Transverse colon (tissue), 4 donors: ENCODE data around the gene MYH15. TPM values are rescaled to one million over a fixed set of nuclear protein-coding genes. Genes with fewer than 3 reads are reported as not detected.

ENCODE experiments used
- DNase-seq: peaks from one replicate; pipeline ENCODE4 v3.0.0-alpha.2; 2019
- H3K27ac ChIP-seq, 4 donors: fragments of 200-600 bp; sonication (generic); 2 replicates each; pipeline ENCODE4 v1.5.1; 2016 to 2018; ENCODE audit warnings: inconsistent platforms in 4 of 4
- H3K27me3 ChIP-seq: fragments of 200-600 bp; sonication (generic); 2 replicates; pipeline ENCODE4 v1.5.1; 2017; ENCODE audit warnings: inconsistent platforms
- H3K36me3 ChIP-seq, 4 donors: fragments of 200-600 bp; sonication (generic); 2 replicates each; pipeline ENCODE4 v1.5.1; 2017 to 2019; ENCODE audit warnings: inconsistent platforms in 4 of 4
- H3K4me1 ChIP-seq, 4 donors: fragments of 200-600 bp; sonication (generic); 2 replicates each; pipeline ENCODE4 v1.5.1; 2017 to 2020; ENCODE audit warnings: inconsistent platforms in 4 of 4
- H3K4me3 ChIP-seq, 4 donors: fragments of 200-600 bp; sonication (generic); 1 replicate in 1 of 4; 2 replicates in 3 of 4; pipeline versions ENCODE4 v1.5.1 to v1.6.1; 2017 to 2019; ENCODE audit warnings: inconsistent platforms in 4 of 4
- H3K9me3 ChIP-seq, 2 donors: fragments of 200-600 bp; sonication (generic); 2 replicates each; pipeline ENCODE4 v1.5.1; 2017 to 2019; ENCODE audit warnings: inconsistent platforms in 2 of 2
- EP300 ChIP-seq: sonication (generic); formaldehyde crosslinking; IDR thresholded peaks from one replicate; pipeline ENCODE4 v1.6.1; 2017; ENCODE audit warnings: antibody characterized with exemption, low read depth
- POLR2A ChIP-seq: fragments of 450-650 bp; IDR thresholded peaks from one replicate; pipeline ENCODE4 v1.6.1; 2016; ENCODE audit warnings: antibody characterized with exemption, mild to moderate bottlenecking, moderate library complexity
- POLR2AphosphoS5 ChIP-seq, 3 donors: sonication (generic); formaldehyde crosslinking; IDR thresholded peaks; one replicate each; pipeline ENCODE4 v1.6.1; 2016; ENCODE audit warnings: antibody characterized with exemption in 3 of 3
- WGBS, 2 donors: methylation state at CpG; one replicate each; pipeline ENCODE4 v1.1.5; 2018; ENCODE audit warnings: low coverage in 1 of 2; 5-methylcytosine and 5-hydroxymethylcytosine counted together
- in situ Hi-C, 4 donors: fragments of 200-750 bp; cut with MboI; loops; one replicate each; pipeline versions ENCODE4 v1.15.0 to v1.15.1; 2017; ENCODE audit warnings: low sequenced_read_pairs in 3 of 4, low pct_ligation_motif_present in 1 of 4, low pct_unique_long_range_greater_than_20kb in 1 of 4
- intact Hi-C: fragments of 100-400 bp; cut with DNase I; formaldehyde crosslinking; loops from one replicate; pipeline ENCODE4 v1.15.1; 2023; ENCODE audit warnings: low total_unique reads
- total RNA-seq, 4 donors: library from RNA; depleted of rRNA; stranded (reverse); fragments of >200 nt; gene quantifications; one replicate each; pipeline ENCODE4 v1.1.0, GENCODE V29; 2016
- TF ChIP-seq, protein P1 (sequence below), 5 experiments: fragments of 200-600 bp in 3 of 5; fragments of 450-650 bp in 2 of 5; sonication (generic) in 3 of 5; IDR thresholded peaks; 1 replicate in 2 of 5; 2 replicates in 3 of 5; pipeline ENCODE4 v1.5.1; 2016 to 2017; ENCODE audit warnings: antibody characterized with exemption in 5 of 5, inconsistent platforms in 3 of 5, mild to moderate bottlenecking in 2 of 5, moderate library complexity in 1 of 5

Gene MYH15
- total RNA-seq, 4 donors from 2014 or later, result 0.16 to 0.41 TPM; not detected in 2

DNA sequence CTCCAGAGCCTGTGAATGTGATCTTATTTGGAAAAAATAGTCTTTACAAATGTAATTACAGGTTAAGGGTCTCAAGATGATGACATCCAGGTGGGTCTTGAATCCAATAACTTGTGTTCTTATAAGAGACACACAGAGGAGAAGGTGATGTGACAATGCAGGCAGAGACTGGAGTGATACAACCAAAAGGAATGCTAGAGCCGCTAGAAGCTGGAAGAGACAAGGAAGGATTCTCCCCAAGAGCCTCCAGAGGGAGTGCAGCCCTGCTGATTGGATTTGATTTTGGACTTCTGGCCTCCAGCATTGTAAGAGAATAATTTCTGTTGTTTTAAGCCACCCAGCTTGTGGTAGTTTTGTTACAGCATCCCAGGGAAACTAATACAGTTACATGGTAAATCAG lies 9.7 kb downstream of the MYH15 start:
- no peaks in the 10 kb centered on the region for H3K4me1 ChIP-seq
- H3K27me3 ChIP-seq, result no peaks in the 10 kb centered on the region
- TF ChIP-seq EP300 (no peak), POLR2AphosphoS5 (IDR thresholded peaks at IDR 0.05) (no peak), POLR2A (no peak)
- TF ChIP-seq, protein P1, sequence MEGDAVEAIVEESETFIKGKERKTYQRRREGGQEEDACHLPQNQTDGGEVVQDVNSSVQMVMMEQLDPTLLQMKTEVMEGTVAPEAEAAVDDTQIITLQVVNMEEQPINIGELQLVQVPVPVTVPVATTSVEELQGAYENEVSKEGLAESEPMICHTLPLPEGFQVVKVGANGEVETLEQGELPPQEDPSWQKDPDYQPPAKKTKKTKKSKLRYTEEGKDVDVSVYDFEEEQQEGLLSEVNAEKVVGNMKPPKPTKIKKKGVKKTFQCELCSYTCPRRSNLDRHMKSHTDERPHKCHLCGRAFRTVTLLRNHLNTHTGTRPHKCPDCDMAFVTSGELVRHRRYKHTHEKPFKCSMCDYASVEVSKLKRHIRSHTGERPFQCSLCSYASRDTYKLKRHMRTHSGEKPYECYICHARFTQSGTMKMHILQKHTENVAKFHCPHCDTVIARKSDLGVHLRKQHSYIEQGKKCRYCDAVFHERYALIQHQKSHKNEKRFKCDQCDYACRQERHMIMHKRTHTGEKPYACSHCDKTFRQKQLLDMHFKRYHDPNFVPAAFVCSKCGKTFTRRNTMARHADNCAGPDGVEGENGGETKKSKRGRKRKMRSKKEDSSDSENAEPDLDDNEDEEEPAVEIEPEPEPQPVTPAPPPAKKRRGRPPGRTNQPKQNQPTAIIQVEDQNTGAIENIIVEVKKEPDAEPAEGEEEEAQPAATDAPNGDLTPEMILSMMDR (IDR thresholded peaks at IDR 0.05), result no peak
- intact Hi-C loops (no loop called here), in situ Hi-C loops (no loop called here)
- H3K4me3 ChIP-seq, result no peak overlapping the region
- H3K36me3 ChIP-seq, result no peaks in the 10 kb centered on the region
- DNase-seq, result no peak
- H3K9me3 ChIP-seq, result no peaks in the 10 kb centered on the region
- 96 to 100% methylated on average over 1 of the region's 1 CpG for WGBS, 2 donors
- no peak overlapping the region for H3K27ac ChIP-seq

- no peak overlapping the region for H3K27ac ChIP-seq
Observed at GRCh38 chr3:108497271-108497670, 13.1 kb downstream of the MYH15 start.

GRCh38 chr3:108495717-108496116 lies 14.7 kb downstream of the MYH15 start:
- H3K4me3 ChIP-seq, result no peak overlapping the region
- no peaks in the 10 kb centered on the region for H3K9me3 ChIP-seq
- H3K36me3 ChIP-seq, result no peaks in the 10 kb centered on the region
- no peak for DNase-seq
- TF ChIP-seq, protein P1 (IDR thresholded peaks at IDR 0.05), result no peak
- no peak for TF ChIP-seq POLR2A
- TF ChIP-seq POLR2AphosphoS5 (IDR thresholded peaks at IDR 0.05), result no peak
- TF ChIP-seq EP300, result no peak
- H3K4me1 ChIP-seq, result no peaks in the 10 kb centered on the region
- WGBS, 2 donors, result 86 to 88% methylated on average over 4 to 6 of the region's 6 CpGs
- intact Hi-C loops (no loop called here), in situ Hi-C loops (loop anchor here in 3 of 4 donors (10.0 kb wide), 2 partner anchors 59 to 419 kb away; no protein-coding TSS in a partner anchor)
- H3K27me3 ChIP-seq, result no peaks in the 10 kb centered on the region
- no peak overlapping the region for H3K27ac ChIP-seq

More at GRCh38 chr3:108497271-108497670, 13.1 kb downstream of the MYH15 start:
- Histone ChIP-seq H3K9me3 (no peaks in the 10 kb centered on the region), H3K4me3 (no peak overlapping the region), H3K36me3 (no peaks in the 10 kb centered on the region), H3K4me1 (no peaks in the 10 kb centered on the region), H3K27me3 (no peaks in the 10 kb centered on the region)
- intact Hi-C loops (no loop called here), in situ Hi-C loops (loop anchor here in 3 of 4 donors (10.0 kb wide), 2 partner anchors 58 to 418 kb away; no protein-coding TSS in a partner anchor)
- 89 to 93% methylated on average over 1 of the region's 1 CpG for WGBS, 2 donors
- no peak for DNase-seq
- TF ChIP-seq POLR2A (no peak), EP300 (no peak), POLR2AphosphoS5 (IDR thresholded peaks at IDR 0.05) (no peak)
- TF ChIP-seq, protein P1 (IDR thresholded peaks at IDR 0.05), result no peak

DNA sequence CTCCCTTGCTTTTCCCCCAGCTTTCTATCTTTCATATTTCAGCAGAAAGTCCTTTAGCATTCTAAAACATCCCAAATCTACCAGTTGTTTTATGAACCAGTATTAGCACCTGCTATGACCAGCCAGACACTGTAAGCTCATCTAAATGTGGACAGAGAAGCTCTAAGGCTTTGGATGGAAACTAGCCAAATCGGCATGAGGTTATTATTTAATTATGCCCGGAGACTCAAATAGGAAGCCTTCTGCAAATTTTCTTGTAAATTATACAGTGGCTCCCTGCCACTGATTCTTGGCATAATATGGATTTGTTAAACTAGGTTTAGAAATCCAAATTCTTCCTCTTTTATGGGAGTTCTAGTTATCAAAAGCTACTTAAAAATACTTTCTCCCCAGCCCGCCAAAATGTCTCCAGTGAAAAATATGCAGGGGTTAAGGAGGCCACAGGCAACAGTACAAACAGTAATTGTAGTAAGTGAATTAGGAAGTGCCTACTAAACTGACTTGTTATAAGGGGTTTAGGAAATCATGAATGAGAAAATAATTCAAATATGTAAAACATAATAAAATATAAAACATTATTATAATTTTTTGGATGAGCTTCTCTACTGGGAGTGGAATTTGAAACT lies 15.4 kb downstream of the MYH15 start:
- in situ Hi-C loops, result loop anchor here in 3 of 4 donors (5.0 to 10.0 kb wide), 3 partner anchors 57 to 420 kb away; no protein-coding TSS in a partner anchor
- no peaks in the 10 kb centered on the region for H3K4me1 ChIP-seq
- H3K36me3 ChIP-seq, result no peaks in the 10 kb centered on the region
- H3K27me3 ChIP-seq, result no peaks in the 10 kb centered on the region
- no peaks in the 10 kb centered on the region for H3K9me3 ChIP-seq
- intact Hi-C loops, result loop anchor here (5.0 kb wide), 1 partner anchor 57 kb away; no protein-coding TSS in a partner anchor
- WGBS, 2 donors, result 68 to 79% methylated on average over 3 of the region's 3 CpGs
- TF ChIP-seq POLR2AphosphoS5 (IDR thresholded peaks at IDR 0.05) (no peak), EP300 (no peak), POLR2A (no peak)
- TF ChIP-seq, protein P1 (IDR thresholded peaks at IDR 0.05), result no peak
- no peak overlapping the region for H3K27ac ChIP-seq
- no peak overlapping the region for H3K4me3 ChIP-seq
- no peak for DNase-seq
